C4-2B (cell line): Measurements from ENCODE around the gene BANK1.

Experiments
- CTCF ChIP-seq: fragments of 450-650 bp; conservative IDR thresholded peaks from 2 replicates; pipeline ENCODE4 v1.5.1; 2017; ENCODE audit warnings: mild to moderate bottlenecking
- ZFX ChIP-seq: fragments of 450-650 bp; IDR thresholded peaks from 2 replicates; pipeline ENCODE4 v1.6.1; 2017

GRCh38 chr4:101790521-101791181, at the start of gene BANK1:
- peak; percentile 10; the same call in 1 of the 2 replicates for TF ChIP-seq CTCF
- peak; percentile 38; the same call in 1 of the 2 replicates for TF ChIP-seq ZFX
